ENCODE data around the gene MORN1. TPM values are rescaled to one million over a fixed set of nuclear protein-coding genes. Genes with fewer than 3 reads are reported as not detected.

MORN1 gene
- total and polyA plus RNA-seq, 2 of the 8 experiments (the other 6 are each of a cell fraction or from before 2014, with no cell fraction given), result 5.0 to 9.1 TPM

DNA sequence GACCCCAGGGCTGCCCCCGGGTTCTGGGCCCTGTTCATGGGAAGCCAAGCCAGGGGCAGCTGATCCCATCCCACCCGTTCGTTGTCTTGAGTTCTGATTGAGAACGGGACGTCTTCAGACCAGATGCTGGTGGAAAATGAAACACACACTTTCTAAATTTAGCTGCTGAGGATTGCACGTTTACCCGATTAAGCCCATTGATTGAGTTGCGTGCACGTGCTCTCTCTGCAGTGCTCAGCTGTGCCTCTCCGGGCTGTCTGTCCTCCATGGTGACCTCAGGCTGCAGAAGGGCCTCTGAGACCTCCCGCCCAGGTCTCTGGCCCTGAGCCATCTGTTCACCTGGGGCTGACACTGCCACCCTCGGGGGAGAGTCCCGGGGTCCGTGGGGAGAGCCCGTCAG lies 48.0 kb upstream of the MORN1 start:
- Histone ChIP-seq H3K56ac (replicated peaks; ENCODE audit: insufficient read length, low read depth, low read length) (no peak overlapping the region), H3K4me3 (ENCODE audit: extremely low read depth in 1 of 4, insufficient read depth in 2 of 4, low read depth in 3 of 4, low read length in 4 of 4) (no peak overlapping the region), H3K4ac (replicated peaks; ENCODE audit: insufficient read length, low read depth, low read length) (no peak overlapping the region), H2BK20ac (ENCODE audit: low read length) (no peak overlapping the region), H4K20me1 (replicated peaks in 1 of 2; ENCODE audit: control insufficient read depth in 1 of 2, insufficient read depth in 2 of 2, low read length in 2 of 2) (no peaks in the 10 kb centered on the region), H3K9me3 (ENCODE audit: insufficient read depth in 2 of 2, low read depth in 1 of 2, low read length in 1 of 2) (no peaks in the 10 kb centered on the region), H3K14ac (ENCODE audit: insufficient read length) (no peak overlapping the region), H3K18ac (ENCODE audit: extremely low read depth, low read length) (no peak overlapping the region), H3K79me1 (ENCODE audit: low read depth, low read length) (no peaks in the 10 kb centered on the region), H3K23me2 (ENCODE audit: low read depth, low read length) (no peaks in the 10 kb centered on the region; the same call in 1 of the 2 replicates), H2BK120ac (replicated peaks; ENCODE audit: low read depth, low read length) (no peak overlapping the region), H2BK5ac (ENCODE audit: low read depth, low read length) (no peak overlapping the region), H2BK12ac (ENCODE audit: low read depth, low read length) (no peak overlapping the region), H3K9ac (replicated peaks in 1 of 4; ENCODE audit: extremely low read depth in 1 of 4, low read depth in 3 of 4, low read length in 3 of 4) (no peak overlapping the region), H3K27ac (ENCODE audit: low read depth, low read length) (no peak overlapping the region), H2BK15ac (ENCODE audit: low read length) (no peak overlapping the region), H3K4me2 (ENCODE audit: insufficient read depth in 1 of 2, low read depth in 2 of 2, low read length in 2 of 2) (no peak overlapping the region), H3K79me2 (ENCODE audit: control insufficient read depth in 1 of 2, insufficient read depth in 2 of 2, low read length in 2 of 2) (no peaks in the 10 kb centered on the region), H2AFZ (ENCODE audit: low read length) (no peak overlapping the region), H3K36me3 (ENCODE audit: control insufficient read depth in 2 of 4, insufficient read depth in 4 of 4, low read length in 3 of 4) (no peaks in the 10 kb centered on the region), H4K8ac (ENCODE audit: extremely low read depth, insufficient read depth, low read length) (no peak overlapping the region), H3K4me1 (replicated peaks in 1 of 4; ENCODE audit: control insufficient read depth in 3 of 4, insufficient read depth in 4 of 4, low read length in 3 of 4) (no peaks in the 10 kb centered on the region; a peak in 2 of 7 replicates), H2AK5ac (ENCODE audit: low read depth, low read length) (no peak overlapping the region), H4K91ac (replicated peaks; ENCODE audit: insufficient read length, low read length) (no peak overlapping the region), H3K23ac (ENCODE audit: insufficient read length) (no peak overlapping the region), H4K5ac (ENCODE audit: insufficient read length, low read depth, low read length) (no peak overlapping the region), H3K27me3 (replicated peaks in 1 of 4; ENCODE audit: control insufficient read depth in 3 of 4, extremely low read depth in 1 of 4, insufficient read depth in 3 of 4, low read length in 3 of 4) (peaks cover 15 to 26% (median 21%) of the 10 kb centered on the region in 4 experiments)
- ChIA-PET CTCF (ENCODE audit: partially characterized antibody) (interaction anchor here (0.8 kb wide), 1 partner anchor 25 kb away, joined by 3 read pairs; no protein-coding TSS in a partner anchor), POLR2A (ENCODE audit: partially characterized antibody) (no interaction called here)
- WGBS, 2 experiments (ENCODE audit: extremely low coverage in 1 of 2, insufficient coverage in 1 of 2, insufficient read length in 1 of 2, insufficient replicate concordance in 2 of 2, low coverage in 1 of 2, low lambda C conversion rate in 2 of 2, missing lambda C conversion rate in 1 of 2), result 91% methylated on average over 15 of the region's 15 CpGs; no CpG with 5 or more reads in 1 of the 2 experiments
- FAIRE-seq, result no peak
- DNase-seq (ENCODE audit: low read depth in 1 of 2, low spot score in 2 of 2), result no peak
- TF ChIP-seq E2F6 (IDR thresholded peaks at IDR 0.05) (no peak), PHF8 (conservative IDR thresholded peaks at IDR 0.05; ENCODE audit: low read depth, low read length) (no peak), ASH2L (IDR thresholded peaks at IDR 0.05; ENCODE audit: low read length) (no peak), SP1 (IDR thresholded peaks at IDR 0.05; ENCODE audit: low read depth, low read length) (no peak), NRF1 (IDR thresholded peaks at IDR 0.05; ENCODE audit: low read depth, low read length) (no peak), SUZ12 (IDR thresholded peaks at IDR 0.05; ENCODE audit: low read length) (no peak), TAF7 (optimal IDR thresholded peaks at IDR 0.05; ENCODE audit: borderline replicate concordance, low read depth, low read length) (no peak), RAD21 (IDR thresholded peaks at IDR 0.05 in 1 of 2, conservative IDR thresholded peaks at IDR 0.05 in 1 of 2; ENCODE audit: low read depth in 2 of 2, low read length in 2 of 2) (no peak), SAP30 (IDR thresholded peaks at IDR 0.05; ENCODE audit: insufficient read depth, insufficient replicate concordance, low read length) (no peak), JUN (IDR thresholded peaks at IDR 0.05; ENCODE audit: low read depth, low read length) (no peak), EZH2 (IDR thresholded peaks at IDR 0.05; ENCODE audit: low read depth, low read length, severe bottlenecking) (no peak), GTF2F1 (IDR thresholded peaks at IDR 0.05; ENCODE audit: borderline replicate concordance, low read depth, low read length) (no peak)
- TF ChIP-seq, protein P1, sequence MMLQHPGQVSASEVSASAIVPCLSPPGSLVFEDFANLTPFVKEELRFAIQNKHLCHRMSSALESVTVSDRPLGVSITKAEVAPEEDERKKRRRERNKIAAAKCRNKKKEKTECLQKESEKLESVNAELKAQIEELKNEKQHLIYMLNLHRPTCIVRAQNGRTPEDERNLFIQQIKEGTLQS (IDR thresholded peaks at IDR 0.05; ENCODE audit: insufficient read depth, low read depth, low read length), result no peak

All from H1 (cell line).